Activated T-helper 17 cell treated with anti-CD3 and anti-CD28 coated beads, Interleukin-2, amount 50 U/mL, for 72 hours (primary cell): ENCODE data around the gene INO80. TPM values are rescaled to one million over a fixed set of nuclear protein-coding genes. Genes with fewer than 3 reads are reported as not detected.

Source experiments
- ATAC-seq: fragments of 150-1000 bp; cut with Tn5 transposase; replicated peaks from 2 replicates; pipeline ENCODE4 v1.10.0; 2021; ENCODE audit warnings: mild to moderate bottlenecking, moderate library complexity
- H3K27ac Mint-ChIP-seq: one replicate; pipeline ENCODE4 v1.8.0; 2022; ENCODE audit warnings: mixed read lengths
- H3K27me3 Mint-ChIP-seq: one replicate; pipeline ENCODE4 v1.8.0; 2022; ENCODE audit warnings: mixed read lengths
- H3K36me3 Mint-ChIP-seq: one replicate; pipeline ENCODE4 v1.8.0; 2022; ENCODE audit warnings: low read depth, mild to moderate bottlenecking, mixed read lengths
- H3K4me1 Mint-ChIP-seq: one replicate; pipeline ENCODE4 v1.8.0; 2022; ENCODE audit warnings: mixed read lengths
- H3K4me3 Mint-ChIP-seq: one replicate; pipeline ENCODE4 v1.8.0; 2022; ENCODE audit warnings: mild to moderate bottlenecking, mixed read lengths
- H3K9me3 Mint-ChIP-seq: one replicate; pipeline ENCODE4 v1.8.0; 2022; ENCODE audit warnings: mixed read lengths
- total RNA-seq, 2 donors: library from RNA; stranded (reverse); gene quantifications; one replicate each; pipeline ENCODE4 v1.2.3, GENCODE V29; 2022

INO80 gene
- total RNA-seq, 2 donors from 2014 or later = 22.8 to 25.9 TPM

DNA sequence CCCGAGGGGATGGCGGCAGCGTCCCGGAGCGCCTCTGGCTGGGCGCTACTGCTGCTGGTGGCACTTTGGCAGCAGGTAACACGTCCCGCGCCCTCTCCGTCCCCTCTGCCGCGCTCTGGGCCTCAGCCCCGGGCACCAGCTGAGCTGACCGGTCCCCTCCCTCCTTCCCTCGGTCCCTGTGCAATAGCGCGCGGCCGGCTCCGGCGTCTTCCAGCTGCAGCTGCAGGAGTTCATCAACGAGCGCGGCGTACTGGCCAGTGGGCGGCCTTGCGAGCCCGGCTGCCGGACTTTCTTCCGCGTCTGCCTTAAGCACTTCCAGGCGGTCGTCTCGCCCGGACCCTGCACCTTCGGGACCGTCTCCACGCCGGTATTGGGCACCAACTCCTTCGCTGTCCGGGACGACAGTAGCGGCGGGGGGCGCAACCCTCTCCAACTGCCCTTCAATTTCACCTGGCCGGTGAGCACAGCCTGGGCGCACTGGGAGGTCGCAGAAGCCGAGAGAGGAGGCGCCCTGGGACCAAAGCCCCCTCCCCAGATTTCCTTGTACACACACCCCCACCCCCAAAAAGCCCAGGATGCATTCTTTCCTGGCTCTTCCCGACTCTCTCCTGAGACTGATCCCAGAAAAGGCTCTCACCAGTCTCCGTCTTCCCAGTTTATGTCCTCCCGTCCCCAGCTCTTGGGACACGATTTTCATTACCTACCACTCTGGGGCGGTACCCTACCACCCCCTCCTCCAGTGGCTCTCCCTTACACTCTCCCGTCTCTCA, 186.2 kb downstream of the INO80 start:
- ATAC-seq = peak; percentile 5
- Mint-ChIP-seq H3K27ac (no peak overlapping the region), H3K4me3 (peak overlapping the region; percentile 75), H3K9me3 (no peaks in the 10 kb centered on the region), H3K36me3 (no peaks in the 10 kb centered on the region), H3K4me1 (peaks cover 7% of the 10 kb centered on the region), H3K27me3 (peaks cover 43% of the 10 kb centered on the region)

Other genes starting within 250 kb of the INO80 start
- gene RHOV, start 242.0 kb downstream of the INO80 start, total RNA-seq = under 1 TPM; 0.24 to 0.45 TPM
- 10 to 100 TPM in 1 of 2 donors, 1 to 10 TPM in 1; 5.6 to 12.0 TPM for gene VPS18, start 221.8 kb downstream of the INO80 start, total RNA-seq
- gene DLL4, start 186.9 kb downstream of the INO80 start, total RNA-seq = not detected
- gene CHAC1, start 162.8 kb downstream of the INO80 start, total RNA-seq = 1 to 10 TPM; 2.4 to 6.8 TPM
- under 1 TPM in 1 of 2 donors, not detected in 1; 0.16 TPM for gene EXD1, start 114.5 kb upstream of the INO80 start, total RNA-seq
- 10 to 100 TPM; 29.8 to 40.1 TPM for gene CHP1, start 115.0 kb upstream of the INO80 start, total RNA-seq
- gene OIP5, start 216.3 kb upstream of the INO80 start, total RNA-seq = 10 to 100 TPM in 1 of 2 donors, 1 to 10 TPM in 1; 9.2 to 13.6 TPM
- 100 to 1,000 TPM; 201 to 270 TPM for gene NUSAP1, start 216.6 kb upstream of the INO80 start, total RNA-seq